K562 (cell line): ENCODE measurements around the gene CPSF4. TPM values are rescaled to one million over a fixed set of nuclear protein-coding genes. Genes with fewer than 3 reads are reported as not detected.

Experiments used
- ATAC-seq: fragments of 200-7000 bp; cut with Tn5 transposase; 3 replicates; pipeline ENCODE4 v1.9.1; 2020; ENCODE audit warnings: moderate library complexity
- BruUV-seq: library from RNA; stranded (reverse); fragments of 400-500 nt; replicated peaks from 2 replicates; lab custom pipeline; 2021; lab: Mats Ljungman, UMichigan
- CTCF ChIA-PET: fragments of 300-600 bp; formaldehyde crosslinking; extraction: SDS; loops from one replicate; lab custom pipeline; 2021; ENCODE audit warnings: low intra/inter-chr PET ratio; lab: Yijun Ruan, JAX
- POLR2A ChIA-PET: fragments of 300-600, 350-650 bp; sonication (Branson Sonifier 250); formaldehyde crosslinking; extraction: SDS; loops from one replicate; lab custom pipeline; 2021; ENCODE audit warnings: antibody characterized with exemption, inconsistent platforms; lab: Yijun Ruan, JAX
- DNase-seq, 4 experiments: peaks; one replicate each; pipeline versions ENCODE4 v3.0.0 to v3.0.0-alpha.2; 2011 to 2018; ENCODE audit warnings: low spot score in 3 of 4, mixed read lengths in 3 of 4; ENCODE audit errors: extremely low read depth in 1 of 4
- FAIRE-seq: peaks from 2 replicates; lab custom pipeline; 2011; peaks lifted over from hg19 to GRCh38; lab: Jason Lieb, UNC
- H2AFZ ChIP-seq: 2 replicates; pipeline ENCODE4 v1.6.0; 2011; ENCODE audit warnings: low read depth, low read length, control low read depth, inconsistent platforms
- H3K27ac ChIP-seq: fragments of 200-600 bp; 3 replicates; pipeline ENCODE4 v1.8.0; 2011; ENCODE audit warnings: low read depth, mild to moderate bottlenecking, control low read depth, inconsistent platforms, low read length, moderate library complexity, mixed read lengths; ENCODE audit errors: extremely low read depth
- H3K27me3 ChIP-seq, 2 experiments: fragments of 300-600 bp in 1 of 2; 2 replicates in 1 of 2; 3 replicates in 1 of 2; pipeline versions ENCODE4 v1.6.0 to v1.8.0; 2011; ENCODE audit warnings: inconsistent platforms in 2 of 2, low read length in 2 of 2, mild to moderate bottlenecking in 1 of 2, mixed read lengths in 1 of 2, moderate library complexity in 1 of 2; ENCODE audit not compliant: control insufficient read depth in 2 of 2, insufficient read depth in 2 of 2
- H3K36me3 ChIP-seq: fragments of 300-600 bp; 3 replicates; pipeline ENCODE4 v1.8.0; 2011; ENCODE audit warnings: mild to moderate bottlenecking, low read length, inconsistent platforms; ENCODE audit not compliant: control insufficient read depth, insufficient read depth
- H3K4me1 ChIP-seq, 2 experiments: fragments of 200-600 bp in 1 of 2; replicated peaks in 1 of 2; 2 replicates in 1 of 2; 3 replicates in 1 of 2; pipeline versions ENCODE4 v1.5.1 to v1.8.0; 2011; ENCODE audit warnings: inconsistent platforms in 2 of 2, low read length in 2 of 2, mild to moderate bottlenecking in 1 of 2, mixed read lengths in 1 of 2, moderate library complexity in 1 of 2; ENCODE audit not compliant: control insufficient read depth in 2 of 2, insufficient read depth in 2 of 2
- H3K4me2 ChIP-seq: 2 replicates; pipeline ENCODE4 v1.6.1; 2011; ENCODE audit warnings: low read length, control low read depth, inconsistent platforms, mixed read lengths; ENCODE audit not compliant: insufficient read depth
- H3K4me3 ChIP-seq: fragments of 200-600 bp; sonication (generic), shearing (Covaris generic); 2 replicates; pipeline ENCODE4 v1.5.1; 2016; ENCODE audit warnings: control low read depth, inconsistent platforms
- H3K79me2 ChIP-seq: fragments of 200-600 bp; 3 replicates; pipeline ENCODE4 v1.8.0; 2011; ENCODE audit warnings: low read length, inconsistent platforms; ENCODE audit not compliant: control insufficient read depth, insufficient read depth
- H3K9ac ChIP-seq, 2 experiments: 2 replicates each; pipeline versions ENCODE4 v1.6.0 to v1.6.1; 2011; ENCODE audit warnings: low read depth in 2 of 2, low read length in 2 of 2, control low read depth in 1 of 2, inconsistent platforms in 1 of 2, mild to moderate bottlenecking in 1 of 2, mixed read lengths in 1 of 2; ENCODE audit not compliant: insufficient read depth in 1 of 2
- H3K9me1 ChIP-seq: one replicate; pipeline ENCODE4 v1.6.0; 2011; ENCODE audit warnings: inconsistent platforms, mild to moderate bottlenecking, low read length, moderate library complexity; ENCODE audit not compliant: control insufficient read depth, insufficient read depth
- H3K9me3 ChIP-seq: replicated peaks from 2 replicates; pipeline ENCODE4 v1.5.1; 2011; ENCODE audit warnings: low read depth, low read length, inconsistent platforms; ENCODE audit not compliant: control insufficient read depth, insufficient read depth
- H4K20me1 ChIP-seq: replicated peaks from 2 replicates; pipeline ENCODE4 v1.6.1; 2011; ENCODE audit warnings: low read length, inconsistent platforms, mixed read lengths; ENCODE audit not compliant: control insufficient read depth, insufficient read depth
- CBX1 ChIP-seq: sonication (generic); IDR thresholded peaks from 2 replicates; pipeline ENCODE4 v1.6.1; 2016; ENCODE audit warnings: antibody characterized with exemption, low read depth, mild to moderate bottlenecking
- NFATC3 ChIP-seq: fragments of 450-650 bp; IDR thresholded peaks from 2 replicates; pipeline ENCODE4 v1.6.1; 2017; ENCODE audit warnings: mild to moderate bottlenecking
- NR3C1 ChIP-seq: sonication (generic); formaldehyde crosslinking; IDR thresholded peaks from 2 replicates; pipeline ENCODE4 v1.8.1; 2022; ENCODE audit warnings: missing genetic modification reagents
- PML ChIP-seq: IDR thresholded peaks from 2 replicates; pipeline ENCODE4 v1.6.1; 2012; ENCODE audit warnings: low read length, inconsistent platforms
- POLR2AphosphoS5 ChIP-seq: IDR thresholded peaks from 2 replicates; pipeline ENCODE4 v1.6.1; 2011; ENCODE audit warnings: mild to moderate bottlenecking, low read depth, low read length, moderate library complexity; ENCODE audit not compliant: control insufficient read depth, insufficient read depth
- POLR2G ChIP-seq: fragments of 200-400 bp; formaldehyde crosslinking; IDR thresholded peaks from 2 replicates; pipeline ENCODE4 v1.6.1; 2017; ENCODE audit warnings: low read depth, mild to moderate bottlenecking, antibody characterized with exemption, low read length, moderate library complexity
- RAD21 ChIP-seq, 2 experiments: fragments of 250-450 bp in 1 of 2; fragments of 450-650 bp in 1 of 2; sonication (Bioruptor Pico) in 1 of 2; formaldehyde crosslinking in 1 of 2; IDR thresholded peaks in 1 of 2; conservative IDR thresholded peaks in 1 of 2; 2 replicates each; pipeline versions ENCODE4 v1.4.0 to v1.8.0; 2020 to 2022; ENCODE audit warnings: mild to moderate bottlenecking in 2 of 2, moderate library complexity in 1 of 2
- SAP30 ChIP-seq: fragments of 200-600 bp; sonication (generic); IDR thresholded peaks from 2 replicates; pipeline ENCODE4 v1.6.1; 2012; ENCODE audit warnings: borderline replicate concordance, low read depth, mild to moderate bottlenecking, moderate library complexity, low read length, control low read depth, inconsistent platforms; ENCODE audit not compliant: insufficient read depth, poor library complexity, severe bottlenecking
- SIRT6 ChIP-seq: IDR thresholded peaks from one replicate; pipeline ENCODE4 v1.6.1; 2012; ENCODE audit warnings: low read depth, mild to moderate bottlenecking, control low read depth, inconsistent platforms, low read length, moderate library complexity
- SMAD1 ChIP-seq: fragments of 150-350 bp; IDR thresholded peaks from 2 replicates; pipeline ENCODE4 v1.6.1; 2014; ENCODE audit warnings: low read length, low read depth; ENCODE audit not compliant: partially characterized antibody
- WGBS: fragments of 100-300 bp; shearing (Covaris generic); methylation state at CpG from one replicate; pipeline ENCODE4 v1.1.6; 2016; ENCODE audit warnings: low coverage, mixed read lengths; ENCODE audit not compliant: insufficient coverage; ENCODE audit errors: missing lambda C conversion rate; 5-methylcytosine and 5-hydroxymethylcytosine counted together
- in situ Hi-C: fragments of 300-500 bp; cut with MboI; formaldehyde crosslinking; loops from 4 replicates; pipeline ENCODE4 v1.15.0; 2018; ENCODE audit warnings: inconsistent platforms, mixed read lengths
- intact Hi-C: fragments of 100-400 bp; cut with micrococcal nuclease; formaldehyde crosslinking; loops from 2 replicates; pipeline ENCODE4 v1.14.2; 2022
- polyA plus RNA-seq, 8 experiments: library from polyadenylated mRNA; depleted of rRNA in 4 of 8; stranded (reverse) in 5 of 8; unstranded in 3 of 8; fragments of >200 nt; fragmentation: Nextera tagmentation in 2 of 8; fragmentation: Illumina TruSeq in 1 of 8; extraction: Ambion mirVana in 2 of 8; extraction: Trizol in 1 of 8; gene quantifications; 2 replicates each; pipeline versions ENCODE4 v1.2.1 to v1.2.3, GENCODE V29; 2011 to 2014; ENCODE audit warnings: inconsistent platforms in 1 of 8, missing spikeins in 1 of 8
- total RNA-seq, 7 experiments: library from RNA; depleted of rRNA in 6 of 7; stranded (reverse); fragments of >200 nt in 6 of 7; fragmentation: Illumina TruSeq in 2 of 7; extraction: Trizol in 2 of 7; gene quantifications; 2 replicates each; pipeline versions ENCODE4 v1.2.1 to v1.2.3, GENCODE V29; 2011 to 2021; ENCODE audit warnings: low replicate concordance in 1 of 7
- TF ChIP-seq, protein P1 (sequence below): conservative IDR thresholded peaks from 2 replicates; pipeline ENCODE4 v1.6.1; 2011; ENCODE audit warnings: low read depth, mild to moderate bottlenecking, low read length; ENCODE audit not compliant: control insufficient read depth
- TF ChIP-seq, protein P2 (sequence below), 3 experiments: fragments of 200-800 bp in 1 of 3; fragments of 250-450 bp in 1 of 3; fragments of 450-650 bp in 1 of 3; sonication (Bioruptor Pico) in 1 of 3; sonication (Bioruptor generic) in 1 of 3; formaldehyde crosslinking in 1 of 3; IDR thresholded peaks; 2 replicates each; pipeline versions ENCODE4 v1.6.1 to v1.8.0; 2016 to 2022; ENCODE audit warnings: mild to moderate bottlenecking in 2 of 3, missing genetic modification characterization in 2 of 3, missing compliant biosample characterization in 1 of 3, moderate library complexity in 1 of 3

The CPSF4 gene
- total and polyA plus RNA-seq, 9 of the 15 experiments (the other 6 are each of a cell fraction or from before 2014, with no cell fraction given): 16.9 to 118 (median 71.7) TPM

DNA sequence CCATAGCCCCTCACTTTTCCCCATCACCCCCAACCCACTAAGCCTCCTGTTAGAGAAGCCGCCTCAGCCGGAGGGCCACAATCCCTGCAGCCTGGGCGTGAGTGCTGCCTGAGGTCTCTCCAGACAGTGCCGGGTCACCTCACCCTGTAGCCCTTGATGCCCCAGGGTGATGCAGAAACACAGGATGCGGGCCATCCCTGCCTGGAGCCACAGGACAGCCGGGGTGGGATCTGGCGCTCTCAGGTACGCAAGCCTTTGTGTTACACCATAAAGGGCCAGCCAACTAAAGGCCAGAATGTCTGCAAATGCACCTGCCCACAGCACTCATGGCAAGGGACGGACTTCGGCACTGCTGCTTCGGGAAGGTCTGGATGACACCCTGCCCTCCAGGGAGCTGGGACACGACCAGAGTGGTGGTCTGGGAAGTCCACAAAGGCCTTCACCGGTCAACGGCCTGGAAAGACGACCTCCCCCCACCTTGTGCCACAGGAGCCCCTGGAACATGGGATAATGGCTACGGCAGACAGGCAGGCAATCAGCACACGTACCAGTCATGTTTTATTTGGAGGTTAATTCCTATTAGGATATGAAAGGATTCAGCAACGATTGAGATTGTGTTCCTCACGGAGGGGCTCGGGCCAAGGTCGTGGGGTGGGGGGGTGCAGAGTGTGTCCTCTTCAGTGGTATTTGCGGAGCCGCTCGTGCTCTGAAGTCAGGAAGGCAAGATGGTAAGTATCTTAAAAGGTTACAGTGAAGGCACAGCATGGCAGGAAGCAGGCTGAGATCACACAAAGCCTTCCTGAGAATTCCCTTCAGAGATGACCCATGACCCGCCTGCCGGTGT lies 19.1 kb downstream of the CPSF4 start (continued):
- TF ChIP-seq SIRT6 (peak; percentile 45), PML (0 out of 2 replicates have a peak, but pooled peaks have one; percentile 2), POLR2G (peak; percentile 76)
- TF ChIP-seq, protein P1, sequence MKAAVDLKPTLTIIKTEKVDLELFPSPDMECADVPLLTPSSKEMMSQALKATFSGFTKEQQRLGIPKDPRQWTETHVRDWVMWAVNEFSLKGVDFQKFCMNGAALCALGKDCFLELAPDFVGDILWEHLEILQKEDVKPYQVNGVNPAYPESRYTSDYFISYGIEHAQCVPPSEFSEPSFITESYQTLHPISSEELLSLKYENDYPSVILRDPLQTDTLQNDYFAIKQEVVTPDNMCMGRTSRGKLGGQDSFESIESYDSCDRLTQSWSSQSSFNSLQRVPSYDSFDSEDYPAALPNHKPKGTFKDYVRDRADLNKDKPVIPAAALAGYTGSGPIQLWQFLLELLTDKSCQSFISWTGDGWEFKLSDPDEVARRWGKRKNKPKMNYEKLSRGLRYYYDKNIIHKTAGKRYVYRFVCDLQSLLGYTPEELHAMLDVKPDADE: 0 out of 2 replicates have a peak, but pooled peaks have one; percentile 32

DNA sequence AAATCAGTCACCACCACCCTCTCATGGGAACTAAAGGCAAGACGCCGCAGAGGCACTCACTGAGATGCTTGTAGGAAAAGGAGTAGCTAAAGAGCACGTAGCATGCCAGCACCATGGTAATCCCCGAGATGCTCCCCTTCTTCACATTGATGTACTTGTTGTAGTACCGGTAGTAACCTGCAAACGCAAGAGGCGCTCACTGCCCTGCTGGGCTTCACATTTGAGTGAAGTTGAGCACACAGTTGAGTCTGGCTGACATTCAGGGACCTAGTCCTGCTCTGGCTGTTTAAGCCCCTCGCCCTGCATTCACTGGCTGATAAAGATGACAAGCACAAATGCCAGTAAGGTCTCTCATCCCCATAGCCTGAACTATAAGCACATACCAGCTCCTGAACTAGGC lies 20.3 kb downstream of the CPSF4 start:
- Histone ChIP-seq H3K79me2 (peaks cover 72% of the 10 kb centered on the region), H3K36me3 (peaks cover 97% of the 10 kb centered on the region), H4K20me1 (peaks cover 58% of the 10 kb centered on the region), H2AFZ (no peak overlapping the region), H3K27ac (no peak overlapping the region), H3K27me3 (no peaks in the 10 kb centered on the region), H3K4me3 (no peak overlapping the region), H3K9ac (no peak overlapping the region), H3K9me3 (no peaks in the 10 kb centered on the region), H3K4me2 (no peak overlapping the region), H3K9me1 (no peaks in the 10 kb centered on the region), H3K4me1 (peaks cover 8 to 22% of the 10 kb centered on the region in 2 experiments; a peak in 4 of 5 replicates)
- ATAC-seq: peak; percentile 77
- CTCF ChIA-PET: no interaction called here
- BruUV-seq: no TSS peak
- in situ Hi-C loops: no loop called here
- 84% methylated on average over 8 of the region's 8 CpGs for WGBS
- POLR2A ChIA-PET: interaction anchor here (0.6 to 1.0 kb wide), 4 partner anchors 9 to 27 kb away, joined by 3 to 5 read pairs (median 4); partner anchors contain the start of genes CPSF4 and PTCD1
- FAIRE-seq: peak; percentile 35
- intact Hi-C loops: no loop called here
- peak in 2 of 4 experiments; percentile 47 to 68 for DNase-seq
- peak; percentile 25 for TF ChIP-seq SMAD1
- TF ChIP-seq, protein P2, sequence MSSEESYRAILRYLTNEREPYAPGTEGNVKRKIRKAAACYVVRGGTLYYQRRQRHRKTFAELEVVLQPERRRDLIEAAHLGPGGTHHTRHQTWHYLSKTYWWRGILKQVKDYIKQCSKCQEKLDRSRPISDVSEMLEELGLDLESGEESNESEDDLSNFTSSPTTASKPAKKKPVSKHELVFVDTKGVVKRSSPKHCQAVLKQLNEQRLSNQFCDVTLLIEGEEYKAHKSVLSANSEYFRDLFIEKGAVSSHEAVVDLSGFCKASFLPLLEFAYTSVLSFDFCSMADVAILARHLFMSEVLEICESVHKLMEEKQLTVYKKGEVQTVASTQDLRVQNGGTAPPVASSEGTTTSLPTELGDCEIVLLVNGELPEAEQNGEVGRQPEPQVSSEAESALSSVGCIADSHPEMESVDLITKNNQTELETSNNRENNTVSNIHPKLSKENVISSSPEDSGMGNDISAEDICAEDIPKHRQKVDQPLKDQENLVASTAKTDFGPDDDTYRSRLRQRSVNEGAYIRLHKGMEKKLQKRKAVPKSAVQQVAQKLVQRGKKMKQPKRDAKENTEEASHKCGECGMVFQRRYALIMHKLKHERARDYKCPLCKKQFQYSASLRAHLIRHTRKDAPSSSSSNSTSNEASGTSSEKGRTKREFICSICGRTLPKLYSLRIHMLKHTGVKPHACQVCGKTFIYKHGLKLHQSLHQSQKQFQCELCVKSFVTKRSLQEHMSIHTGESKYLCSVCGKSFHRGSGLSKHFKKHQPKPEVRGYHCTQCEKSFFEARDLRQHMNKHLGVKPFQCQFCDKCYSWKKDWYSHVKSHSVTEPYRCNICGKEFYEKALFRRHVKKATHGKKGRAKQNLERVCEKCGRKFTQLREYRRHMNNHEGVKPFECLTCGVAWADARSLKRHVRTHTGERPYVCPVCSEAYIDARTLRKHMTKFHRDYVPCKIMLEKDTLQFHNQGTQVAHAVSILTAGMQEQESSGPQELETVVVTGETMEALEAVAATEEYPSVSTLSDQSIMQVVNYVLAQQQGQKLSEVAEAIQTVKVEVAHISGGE (CRISPR knock-in tag; IDR thresholded peaks at IDR 0.05): 0 out of 6 replicates have a peak, but pooled peaks of 1 of the 3 experiments have one; percentile 14
- TF ChIP-seq CBX1: peak; percentile 51; the same call in 1 of the 2 replicates
- no peak for TF ChIP-seq NR3C1 (CRISPR knock-in tag)
- peak; percentile 61; the same call in 1 of the 2 replicates for TF ChIP-seq POLR2AphosphoS5
- no peak for TF ChIP-seq SAP30
- TF ChIP-seq RAD21 (CRISPR knock-in tag; conservative IDR thresholded peaks at IDR 0.05 in 1 of 2, IDR thresholded peaks at IDR 0.05 in 1 of 2): peak in 1 of 2 experiments; percentile 33; a peak in 2 of 4 replicates
- TF ChIP-seq NFATC3: 0 out of 2 replicates have a peak, but pooled peaks have one; percentile 32
